DND-41 (cell line): ENCODE results near the gene MTR.

Source experiments
- CTCF ChIP-seq: IDR thresholded peaks from 2 replicates; pipeline ENCODE4 v1.5.1; 2012; ENCODE audit warnings: borderline replicate concordance, low read length, moderate library complexity, mild to moderate bottlenecking; ENCODE audit not compliant: poor library complexity, severe bottlenecking; ENCODE audit errors: extremely low read depth
- EZH2 ChIP-seq: IDR thresholded peaks from 3 replicates; pipeline ENCODE4 v1.6.1; 2012; ENCODE audit warnings: borderline replicate concordance, low read depth, mild to moderate bottlenecking, moderate library complexity, low read length, inconsistent platforms; ENCODE audit not compliant: severe bottlenecking

DNA sequence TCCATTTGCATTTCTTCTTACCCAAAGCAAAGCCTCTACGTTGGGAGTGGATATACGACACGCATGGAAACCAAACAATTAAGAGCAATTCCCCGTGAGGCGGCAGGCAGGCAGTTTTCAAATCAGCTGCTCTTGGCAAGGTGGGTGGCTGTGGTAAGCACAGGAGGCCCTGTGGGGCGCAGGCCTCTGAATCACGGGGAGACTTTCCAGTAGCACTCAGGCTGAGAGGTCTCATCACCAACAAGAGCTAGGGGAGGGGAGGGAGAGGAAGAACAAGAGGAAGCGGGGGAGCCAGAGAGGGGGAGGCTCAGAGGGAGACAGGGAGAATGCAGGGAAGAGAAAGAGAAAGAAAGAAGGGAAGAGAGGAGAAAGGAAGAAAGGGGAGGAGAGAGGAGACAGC is 152.7 kb downstream of the MTR start:
- no peak for TF ChIP-seq CTCF
- no peak for TF ChIP-seq EZH2
